Measurements from ENCODE around the gene ASNSD1.
"Not testable (repeated sequence)": the region's sequence is repeated elsewhere in the genome, so short reads cannot be mapped to it uniquely, and the experiment has no call there.

The ASNSD1 gene

DNA sequence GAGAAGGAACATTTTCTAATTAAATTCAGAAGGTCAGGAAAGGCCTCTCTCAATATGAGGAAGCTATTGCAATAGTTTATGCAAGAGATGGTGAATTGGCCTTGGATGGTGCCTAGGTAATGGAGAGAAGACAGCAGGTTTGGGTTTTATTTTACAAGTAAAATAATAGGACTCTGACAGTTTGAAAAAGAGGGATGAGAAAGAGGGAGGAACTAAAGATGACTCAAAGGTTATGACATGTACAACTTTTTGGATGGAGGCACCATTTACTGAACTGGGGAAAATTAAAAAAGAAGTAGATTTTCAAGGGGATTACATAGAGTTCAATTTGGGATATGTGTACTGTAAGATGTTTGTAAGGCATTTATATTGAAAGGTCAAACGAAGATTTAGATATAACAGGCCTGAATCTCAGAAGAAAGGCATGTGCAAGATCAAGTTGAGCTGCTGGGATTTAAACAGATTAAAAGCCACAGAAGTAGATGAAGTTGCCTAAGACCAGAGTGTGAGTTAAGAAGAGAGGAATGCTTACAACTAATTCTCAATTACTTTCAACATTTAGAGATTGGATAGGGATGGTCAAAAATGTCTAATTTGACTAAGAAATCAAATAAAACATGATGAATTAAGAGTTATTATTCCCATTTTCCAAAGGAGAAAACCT, 12.3 kb upstream of the ASNSD1 start:
- no peak for DNase-seq

GRCh38 chr2:189651284-189651683, 10.0 kb upstream of the ASNSD1 start:
- no peak for DNase-seq

DNA sequence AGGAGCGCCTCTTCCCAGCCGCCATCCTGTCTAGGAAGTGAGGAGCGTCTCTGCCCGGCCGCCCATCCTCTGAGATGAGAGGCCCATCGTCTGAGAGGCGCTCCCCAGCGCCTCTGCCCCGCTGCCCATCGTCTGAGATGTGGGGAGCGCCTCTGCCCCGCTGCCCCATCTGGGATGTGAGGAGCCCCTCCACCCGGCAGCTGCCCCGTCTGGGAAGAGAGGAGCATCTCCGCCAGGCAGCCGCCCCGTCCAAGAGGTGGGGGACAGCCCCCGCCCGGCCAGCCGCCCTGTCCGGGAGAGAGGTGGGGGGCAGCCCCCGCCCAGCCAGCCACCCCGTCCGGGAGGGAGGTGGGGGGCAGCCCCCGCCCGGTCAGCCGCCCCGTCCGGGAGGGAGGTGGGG, 7.8 kb upstream of the ASNSD1 start:
- not testable (repeated sequence) for DNase-seq

- no peak for DNase-seq
Measured at GRCh38 chr2:189654641-189655040, 6.6 kb upstream of the ASNSD1 start.

GRCh38 chr2:189657867-189658266, 3.4 kb upstream of the ASNSD1 start:
- DNase-seq: peak; percentile 16

DNA sequence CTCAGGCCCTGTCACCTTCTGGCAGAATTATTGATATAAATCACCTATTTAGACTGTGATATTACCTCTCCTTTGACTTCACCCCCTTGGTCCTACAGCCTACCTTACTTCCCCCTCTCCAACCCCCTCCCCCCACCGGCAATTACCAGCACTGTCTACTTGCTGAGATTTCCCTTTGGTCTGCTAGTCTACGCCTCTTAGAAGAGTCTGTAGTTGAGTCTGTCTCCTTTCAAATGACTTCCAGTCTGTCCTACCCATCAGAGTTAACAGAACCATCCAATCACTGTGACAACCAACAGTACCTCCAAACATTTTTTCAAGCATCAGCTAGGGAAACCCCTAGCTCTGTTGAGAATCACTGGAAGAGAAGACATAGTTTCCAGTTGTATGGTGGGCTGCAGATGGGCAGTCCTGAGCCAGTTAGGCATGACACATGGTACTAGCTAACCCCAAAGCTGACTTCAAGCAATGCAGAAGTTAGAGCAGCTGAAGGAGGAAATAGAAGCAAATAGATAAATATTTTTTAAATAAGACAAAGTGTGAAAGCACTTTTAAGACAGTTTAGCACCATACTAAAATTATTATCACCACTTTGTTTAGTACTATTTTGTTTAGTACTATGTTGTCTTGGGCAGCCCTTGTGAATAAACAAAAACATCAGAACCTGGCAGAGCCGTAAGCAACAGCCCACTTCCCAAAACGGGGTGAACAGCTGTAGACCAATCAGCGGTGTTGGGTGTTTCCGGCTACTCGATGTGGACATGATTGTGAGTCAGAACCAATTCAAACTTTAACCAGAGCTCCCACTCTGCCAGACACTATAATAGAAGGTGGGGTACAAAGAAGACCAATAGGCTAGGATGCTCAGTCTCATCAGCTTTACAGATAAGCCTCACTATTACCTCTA, 2.7 kb upstream of the ASNSD1 start:
- no peak for DNase-seq

DNA sequence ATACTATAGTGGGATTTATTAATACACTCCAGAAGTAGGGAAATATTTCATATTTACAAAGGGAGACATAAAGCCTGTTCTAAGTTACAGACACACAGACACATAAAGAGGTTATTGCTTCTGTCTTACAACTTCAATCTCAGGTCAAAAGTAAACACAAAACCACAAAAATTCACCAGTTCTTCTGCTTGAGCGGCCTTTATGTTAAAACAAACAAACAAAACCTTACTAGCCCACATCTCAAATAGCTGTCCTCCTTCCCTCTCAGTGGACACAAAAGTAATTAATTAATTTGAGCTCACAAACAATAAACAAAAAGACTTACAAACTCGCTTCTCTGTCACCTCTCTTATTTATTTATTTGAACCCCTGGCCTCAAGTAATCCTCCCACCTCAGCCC, 1.5 kb upstream of the ASNSD1 start:
- DNase-seq: no peak

DNA sequence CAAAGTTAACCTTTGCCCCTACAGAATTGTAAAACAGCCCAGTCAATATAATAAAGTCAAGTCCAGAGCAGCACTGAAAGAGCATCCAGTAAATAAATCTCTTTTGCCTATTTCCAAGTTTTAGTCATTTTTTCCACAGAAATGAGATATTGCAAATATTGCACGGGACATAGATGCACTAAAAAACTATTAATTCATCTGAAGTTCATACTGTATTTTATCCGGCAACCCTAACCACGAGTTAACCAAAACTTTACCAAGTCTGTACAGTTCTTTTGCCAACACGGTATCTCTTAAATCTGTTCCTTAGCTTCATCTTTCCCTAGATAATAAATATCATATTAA, 484 bp upstream of the ASNSD1 start:
- DNase-seq: no peak

GRCh38 chr2:189661957-189662321, 680 bp downstream of the ASNSD1 start:
- DNase-seq: no peak

DNA sequence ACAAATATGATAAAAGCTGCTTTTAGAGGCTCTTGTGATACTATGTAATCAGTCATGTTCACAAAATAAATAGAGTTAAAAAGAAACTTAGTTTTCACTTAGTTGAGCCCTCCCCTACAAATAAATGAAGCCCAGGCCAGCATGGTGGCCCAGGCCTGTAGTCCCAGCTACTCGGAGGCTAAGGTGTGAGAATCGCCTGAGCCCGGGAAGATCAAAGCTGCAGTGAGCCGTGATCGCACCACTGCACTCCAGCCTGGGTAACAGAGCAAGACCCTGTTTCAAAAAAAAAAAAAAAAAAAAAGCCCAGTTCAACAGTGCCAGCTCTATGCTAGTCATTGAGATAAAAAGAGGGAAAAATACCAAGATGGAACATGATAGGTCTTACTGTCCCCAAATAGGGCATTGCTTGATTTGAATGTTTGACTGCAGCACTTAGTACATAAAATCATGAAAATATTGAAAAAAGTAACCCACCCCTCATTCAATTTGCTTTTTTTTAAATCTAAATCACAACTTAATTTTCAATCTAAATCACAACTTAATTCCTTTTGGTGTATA, 1.5 kb downstream of the ASNSD1 start:
- no peak for DNase-seq

GRCh38 chr2:189663319-189663718, 2.1 kb downstream of the ASNSD1 start:
- not testable (repeated sequence) for DNase-seq

DNA sequence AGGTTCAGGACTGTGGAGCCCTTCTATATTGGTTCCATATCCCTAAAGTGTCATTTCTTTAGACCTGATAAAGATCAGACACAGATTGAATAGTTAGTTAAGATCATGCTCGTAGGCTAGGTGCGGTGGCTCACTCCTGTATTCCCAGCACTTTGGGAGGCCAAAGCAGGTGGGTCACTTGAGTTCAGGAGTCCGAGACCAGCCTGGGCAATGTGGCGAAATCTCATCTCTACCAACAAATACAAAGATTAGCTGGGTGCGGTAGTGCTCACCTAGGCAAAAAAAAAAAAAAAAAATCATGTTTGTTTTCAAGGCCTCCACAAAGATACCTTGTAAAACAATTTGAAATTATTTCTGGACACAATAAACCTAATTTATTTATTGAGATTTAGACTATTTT, 8.7 kb downstream of the ASNSD1 start:
- DNase-seq: no peak

- DNase-seq: no peak
Measured at GRCh38 chr2:189673661-189674373, 12.6 kb downstream of the ASNSD1 start.

DNA sequence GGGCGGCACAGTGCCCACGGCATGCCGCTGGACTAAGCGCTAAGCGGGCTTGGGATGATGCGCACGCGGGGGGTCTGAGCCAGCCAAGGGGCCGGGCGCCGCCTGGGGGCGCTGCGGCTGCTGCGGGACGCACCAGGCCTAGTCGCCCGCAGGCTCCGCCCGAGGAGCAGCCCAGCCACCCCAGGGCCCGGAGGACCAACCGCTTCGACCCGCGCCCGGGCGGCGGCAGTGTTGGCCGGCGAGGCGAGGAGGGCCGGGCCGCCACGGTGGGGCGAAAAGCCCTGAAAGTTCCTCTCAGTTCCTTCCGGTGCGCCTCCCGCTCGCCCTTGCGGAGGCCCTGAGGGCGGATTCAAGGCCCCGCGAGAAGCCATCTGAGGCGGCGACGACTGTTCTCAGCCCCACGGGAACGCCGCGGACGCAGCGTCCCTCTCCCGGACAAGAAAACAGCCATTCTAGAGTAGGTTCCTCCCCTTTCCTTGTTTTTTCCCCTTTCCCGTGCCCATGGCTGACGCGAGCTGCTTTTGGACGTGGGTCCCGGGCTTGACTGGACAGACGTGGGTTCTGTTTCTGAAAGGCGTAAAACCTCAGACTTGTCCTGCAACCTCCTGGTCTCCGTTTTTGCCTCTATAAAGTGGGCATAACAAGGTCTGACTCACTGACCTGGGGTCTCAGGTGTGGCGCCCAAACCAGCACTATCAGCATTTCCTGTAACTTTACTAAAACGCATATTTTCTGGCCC, 13.3 kb downstream of the ASNSD1 start, which contains the start of gene ANKAR:
Gene ANKAR (plus strand): TSS at position 297 of the 739 bp plus-strand sequence. CDS start 1,821 bp downstream, outside the sequence.
- peak; percentile 81 for DNase-seq

DNA sequence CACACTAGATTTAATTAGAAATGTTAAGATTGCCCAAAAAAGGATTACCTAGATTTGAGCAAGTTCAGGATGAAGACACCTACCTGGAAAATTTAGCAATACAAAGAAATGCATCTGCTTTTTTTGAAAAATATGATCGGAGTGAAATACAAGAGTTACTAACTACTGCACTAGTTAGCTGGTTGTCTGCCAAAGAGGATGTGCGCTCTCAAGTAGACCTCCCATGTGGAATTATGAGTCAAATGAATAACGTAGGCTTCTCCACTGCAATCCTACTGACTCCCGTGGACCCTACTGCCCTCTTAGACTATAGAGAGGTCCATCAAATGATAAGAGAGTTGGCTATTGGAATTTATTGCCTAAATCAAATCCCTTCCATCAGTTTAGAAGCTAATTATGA, 15.2 kb downstream of the ASNSD1 start:
- DNase-seq: no peak

DNA sequence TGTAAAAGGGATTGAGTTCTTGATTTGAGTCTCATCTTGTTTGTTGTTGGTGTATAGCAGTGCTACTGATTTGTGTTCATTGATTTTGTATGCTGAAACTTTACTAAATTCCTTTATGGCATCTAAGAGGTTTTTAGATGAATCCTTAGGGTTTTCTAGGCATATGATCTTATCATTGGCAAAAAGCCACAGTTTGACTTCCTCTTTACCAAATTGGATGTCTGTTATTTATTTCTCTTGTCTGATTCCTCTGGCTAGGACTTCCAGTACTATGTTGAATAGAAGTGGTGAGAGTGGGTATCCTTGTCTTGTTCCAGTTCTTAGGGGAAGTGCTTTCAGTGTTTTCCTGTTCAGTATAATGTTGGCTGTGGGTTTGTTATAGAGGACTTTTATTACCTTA, 18.0 kb downstream of the ASNSD1 start:
- DNase-seq: peak; percentile 21

- no peak for DNase-seq
Measured at GRCh38 chr2:189681203-189681602, 19.9 kb downstream of the ASNSD1 start.

- no peak for DNase-seq
Measured at GRCh38 chr2:189681903-189682302, 20.6 kb downstream of the ASNSD1 start.

- no peak for DNase-seq
Measured at GRCh38 chr2:189683348-189683747, 22.1 kb downstream of the ASNSD1 start.

DNA sequence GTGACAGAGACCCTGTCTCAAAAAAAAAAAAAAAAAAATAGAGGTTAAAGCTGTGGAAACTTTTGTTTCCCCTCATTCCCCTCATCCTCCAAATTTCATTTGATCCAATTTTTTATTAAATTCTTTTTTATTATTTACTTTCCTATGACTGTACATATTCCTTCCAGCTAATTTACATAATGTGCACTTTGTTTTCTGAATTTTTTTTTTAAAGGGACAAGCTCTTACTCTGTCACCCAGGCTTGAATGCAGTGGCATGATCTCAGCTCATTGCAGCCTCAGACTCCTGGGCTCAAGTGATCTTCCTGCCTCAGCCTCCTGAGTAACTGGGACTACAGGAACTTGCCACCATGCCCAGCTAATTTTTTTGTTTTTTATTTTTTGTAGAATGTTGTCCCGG, 23.6 kb downstream of the ASNSD1 start:
- DNase-seq: no peak

DNA sequence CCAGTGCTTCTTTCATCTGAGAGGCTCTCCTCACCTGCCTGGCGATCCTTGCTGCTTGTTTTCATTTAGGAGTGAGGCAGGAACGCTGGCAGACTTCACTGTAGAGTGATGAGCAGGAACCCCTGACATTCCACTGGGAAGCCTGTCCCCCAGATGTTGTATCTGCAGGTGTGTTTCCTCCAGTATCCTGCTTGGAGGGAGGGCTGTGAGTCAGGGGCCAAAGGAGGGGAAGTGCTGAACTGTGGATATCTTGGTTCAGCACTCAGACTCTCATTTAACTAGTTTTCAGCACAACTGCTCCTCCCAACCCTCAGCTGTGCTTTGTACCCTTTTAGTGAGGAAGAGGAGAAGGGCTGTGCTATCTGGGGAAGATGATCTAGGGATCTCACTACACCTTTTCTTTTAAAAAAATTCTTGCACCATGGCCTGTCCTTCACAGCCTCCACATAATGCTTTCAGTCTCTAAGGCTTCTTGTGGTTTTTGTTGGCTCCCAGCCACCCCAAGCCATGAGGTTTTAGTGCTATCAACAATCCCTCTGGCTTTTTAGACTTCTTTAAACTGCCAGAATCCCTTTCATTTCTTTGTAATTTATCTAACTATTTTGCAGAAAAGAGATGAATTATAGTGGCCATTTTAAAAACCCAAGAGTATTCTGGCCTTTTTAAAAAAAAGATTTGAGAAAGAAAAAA, 24.4 kb downstream of the ASNSD1 start:
- DNase-seq: peak; percentile 37

DNA sequence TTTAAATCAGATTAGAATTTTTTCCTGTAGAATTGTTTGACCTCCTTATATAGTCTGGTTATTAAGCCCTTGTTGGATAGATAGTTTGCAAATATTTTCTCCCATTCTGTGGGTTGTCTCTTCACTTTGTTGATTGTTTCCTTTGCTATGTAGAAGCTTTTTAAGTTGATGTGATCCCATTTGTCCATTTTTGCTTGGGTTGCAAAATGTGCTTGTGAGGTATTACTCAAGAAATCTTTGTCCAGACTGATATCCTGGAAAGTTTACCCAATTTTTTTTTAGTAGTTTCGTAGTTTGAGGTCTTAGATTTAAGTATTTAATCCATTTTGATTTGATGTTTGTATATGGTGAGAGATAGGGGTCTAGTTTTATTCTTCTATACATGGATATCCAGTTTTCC, 26.5 kb downstream of the ASNSD1 start:
- DNase-seq: not testable (repeated sequence)
